Immature natural killer cell (primary cell): ENCODE results near the gene PTPRM. TPM values are rescaled to one million over a fixed set of nuclear protein-coding genes. Genes with fewer than 3 reads are reported as not detected.

Experiments used
- DNase-seq, 3 donors: peaks; one replicate each; pipeline ENCODE4 v3.0.0; 2022; ENCODE audit warnings: mixed read lengths in 1 of 3
- H3K27ac Mint-ChIP-seq, 6 donors: one replicate each; pipeline ENCODE4 v1.8.0; 2020; ENCODE audit warnings: mixed read lengths in 6 of 6, mild to moderate bottlenecking in 5 of 6, inconsistent platforms in 4 of 6, moderate library complexity in 3 of 6
- H3K27me3 Mint-ChIP-seq, 3 donors: one replicate each; pipeline ENCODE4 v1.8.0; 2020 to 2021; ENCODE audit warnings: low read depth in 3 of 3, mild to moderate bottlenecking in 3 of 3, mixed read lengths in 3 of 3, moderate library complexity in 3 of 3, inconsistent platforms in 1 of 3
- H3K36me3 Mint-ChIP-seq, 3 donors: one replicate each; pipeline ENCODE4 v1.8.0; 2020; ENCODE audit warnings: mixed read lengths in 3 of 3, inconsistent platforms in 2 of 3, mild to moderate bottlenecking in 2 of 3
- H3K4me1 Mint-ChIP-seq, 2 donors: one replicate each; pipeline ENCODE4 v1.8.0; 2020; ENCODE audit warnings: inconsistent platforms in 2 of 2, mild to moderate bottlenecking in 2 of 2, mixed read lengths in 2 of 2, moderate library complexity in 1 of 2
- H3K4me3 Mint-ChIP-seq, 5 donors: one replicate each; pipeline ENCODE4 v1.8.0; 2020; ENCODE audit warnings: mild to moderate bottlenecking in 5 of 5, mixed read lengths in 5 of 5, inconsistent platforms in 3 of 5, moderate library complexity in 3 of 5
- H3K9me3 Mint-ChIP-seq, 6 donors: one replicate each; pipeline ENCODE4 v1.8.0; 2020; ENCODE audit warnings: mild to moderate bottlenecking in 6 of 6, mixed read lengths in 6 of 6, inconsistent platforms in 4 of 6, moderate library complexity in 3 of 6
- polyA plus RNA-seq, 3 donors: library from polyadenylated mRNA; unstranded; fragments of 300-500 nt; fragmentation: Illumina TruSeq; gene quantifications; one replicate each; pipeline ENCODE4 v1.2.3, GENCODE V29; 2021

The PTPRM gene
- polyA plus RNA-seq, 3 donors from 2014 or later = 1.3 to 9.7 (median 3.2) TPM

DNA sequence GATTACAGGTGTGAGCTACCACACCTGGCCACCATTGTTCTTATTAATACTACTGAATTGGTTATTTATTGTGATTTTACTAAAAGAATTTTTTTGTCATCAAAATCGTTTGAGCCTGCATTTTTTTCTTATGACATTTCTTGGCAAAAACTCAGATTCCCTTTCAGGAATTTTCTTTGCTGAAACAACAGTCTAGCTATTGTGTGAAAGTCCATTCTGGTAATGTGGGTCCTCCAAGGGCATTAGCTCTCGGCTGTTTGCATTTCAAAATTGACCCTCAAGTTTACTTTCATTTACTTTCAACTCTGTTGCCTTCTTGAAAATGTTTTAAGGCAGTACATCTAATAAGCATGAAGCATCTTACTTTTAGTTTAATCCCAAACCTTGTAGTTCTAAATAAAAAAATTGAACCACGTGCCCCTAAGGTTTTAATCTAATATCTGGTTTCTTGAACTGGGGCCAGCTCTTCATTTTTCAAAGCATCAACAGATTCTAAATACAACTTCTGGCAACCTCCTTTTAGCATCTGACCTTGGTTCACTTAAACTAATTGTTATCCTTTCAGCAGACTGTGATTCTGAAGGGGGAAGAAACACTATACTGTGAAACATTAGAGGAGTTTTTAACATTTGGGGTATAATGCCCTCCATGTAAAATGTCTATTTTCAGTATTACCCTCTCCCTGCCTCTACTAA, 716.9 kb downstream of the PTPRM start:
- H3K27me3 Mint-ChIP-seq = no peaks in the 10 kb centered on the region
- no peaks in the 10 kb centered on the region for H3K4me1 Mint-ChIP-seq
- peaks cover 0 to 3% (median 0%) of the 10 kb centered on the region in 3 donors for H3K36me3 Mint-ChIP-seq
- no peak overlapping the region for H3K27ac Mint-ChIP-seq
- DNase-seq = no peak
- H3K9me3 Mint-ChIP-seq = no peaks in the 10 kb centered on the region
- no peak overlapping the region for H3K4me3 Mint-ChIP-seq

DNA sequence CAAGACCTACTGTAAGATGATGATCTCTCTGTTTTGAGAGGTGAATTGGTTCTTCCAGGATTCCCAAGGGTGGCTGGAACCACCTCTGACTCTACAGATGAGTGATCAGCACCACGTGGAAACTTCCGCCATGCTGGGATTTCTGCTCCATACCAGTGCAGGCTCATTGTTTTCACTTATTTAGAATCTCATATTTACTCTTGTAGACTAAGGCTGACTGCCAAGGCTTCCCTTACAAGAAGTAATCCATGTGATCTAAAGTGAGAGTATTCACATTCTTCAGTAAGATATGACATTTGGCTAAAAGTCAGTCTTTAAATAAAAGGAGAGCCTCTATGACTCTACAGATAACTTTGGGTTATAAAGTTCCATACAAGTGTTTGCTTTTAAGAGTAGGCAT, 719.2 kb downstream of the PTPRM start:
- Mint-ChIP-seq H3K36me3 (peaks cover 0 to 3% (median 0%) of the 10 kb centered on the region in 3 donors), H3K4me3 (no peak overlapping the region), H3K27ac (no peak overlapping the region), H3K4me1 (no peaks in the 10 kb centered on the region), H3K9me3 (no peaks in the 10 kb centered on the region), H3K27me3 (no peaks in the 10 kb centered on the region)
- no peak for DNase-seq

DNA sequence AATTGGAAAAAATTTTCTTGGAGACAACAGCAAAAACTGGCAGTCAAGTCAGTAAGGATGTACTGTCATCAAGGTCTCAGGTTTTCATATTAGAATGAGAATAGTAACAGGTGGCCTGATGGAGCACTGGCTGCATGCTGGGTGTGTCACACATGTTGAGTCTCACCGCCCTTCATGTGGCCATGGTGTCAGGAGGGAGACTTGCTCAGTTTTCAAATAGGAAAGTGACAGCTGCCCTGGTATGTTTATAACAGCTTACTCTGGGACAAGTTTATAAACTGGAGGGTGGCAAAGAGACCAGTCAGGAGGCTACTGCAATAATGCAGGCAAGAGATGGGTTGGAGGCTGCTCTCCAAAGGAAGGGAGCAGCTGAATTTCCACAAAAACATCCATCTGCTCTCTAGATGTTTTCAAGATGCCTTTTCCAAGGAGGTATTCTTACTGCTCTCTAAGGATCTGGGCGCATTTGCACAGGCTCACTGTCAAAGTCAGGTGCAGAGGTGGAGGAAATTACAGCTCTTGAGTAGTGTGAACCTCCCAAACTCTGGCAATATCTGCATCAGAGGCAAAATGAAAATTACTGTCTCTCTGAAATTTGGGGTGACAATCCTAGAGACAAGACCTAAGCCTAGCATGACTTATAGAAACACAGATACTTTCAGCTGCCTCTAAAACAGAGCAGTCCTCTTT, 720.2 kb downstream of the PTPRM start:
- Mint-ChIP-seq H3K27ac (no peak overlapping the region), H3K27me3 (no peaks in the 10 kb centered on the region), H3K9me3 (no peaks in the 10 kb centered on the region), H3K36me3 (peaks cover 0 to 3% (median 0%) of the 10 kb centered on the region in 3 donors), H3K4me3 (no peak overlapping the region), H3K4me1 (no peaks in the 10 kb centered on the region)
- DNase-seq = no peak

DNA sequence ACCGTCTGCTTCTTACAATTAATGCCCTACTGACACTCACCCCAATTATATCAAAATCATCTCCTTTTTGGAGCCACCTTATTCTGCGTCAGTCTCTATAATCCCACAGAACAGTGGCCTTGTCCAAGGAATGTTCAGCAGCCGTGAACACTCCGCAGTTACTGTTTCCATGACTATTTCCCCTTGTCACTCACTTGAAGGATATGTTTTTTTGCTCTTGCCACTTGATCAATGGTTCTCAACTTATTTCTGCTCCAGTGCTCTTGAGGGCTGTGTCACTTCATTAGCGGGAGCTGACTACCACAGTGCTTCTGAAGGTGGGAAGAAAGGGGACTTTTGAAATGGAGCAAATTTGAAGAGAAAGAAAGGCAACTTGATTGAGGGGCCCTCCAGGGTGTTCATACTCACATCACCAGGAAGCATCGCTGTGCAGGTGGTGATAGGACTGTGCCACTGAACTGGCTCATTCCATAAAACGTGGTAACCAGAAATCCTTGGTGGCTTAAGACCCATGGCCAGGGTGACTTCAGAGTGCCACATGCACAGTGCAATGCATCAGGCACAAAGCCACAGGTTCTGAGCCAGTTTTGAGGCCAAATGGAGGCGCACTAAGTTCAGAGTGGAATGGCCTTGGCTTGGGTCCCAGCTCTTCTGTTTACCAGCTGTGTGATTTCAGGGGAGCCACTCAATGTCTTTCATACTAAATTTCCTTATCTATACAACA, 721.5 kb downstream of the PTPRM start:
- no peak for DNase-seq

DNA sequence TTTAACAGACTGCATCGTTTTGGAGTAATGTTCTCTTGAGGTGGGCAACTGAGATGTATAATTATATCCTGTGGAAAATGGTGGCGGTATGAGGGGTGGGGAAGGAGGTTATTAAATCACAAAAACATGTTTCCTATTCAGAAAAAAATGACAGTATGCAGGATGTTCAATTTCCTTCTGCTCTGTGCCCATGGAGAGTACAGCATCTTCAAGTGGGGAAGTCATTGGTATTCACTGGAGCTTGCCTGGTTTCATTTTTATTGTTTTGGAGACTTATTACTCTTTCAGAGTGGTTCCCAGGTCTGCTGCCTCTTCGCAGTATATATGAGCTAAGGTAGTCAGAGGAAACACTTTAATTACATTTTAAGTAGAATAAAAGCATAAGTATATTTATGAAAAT, 723.3 kb downstream of the PTPRM start:
- Mint-ChIP-seq H3K27ac (no peak overlapping the region), H3K4me1 (no peaks in the 10 kb centered on the region), H3K27me3 (peaks cover 0 to 2% (median 0%) of the 10 kb centered on the region in 3 donors), H3K36me3 (peaks cover 0 to 3% (median 0%) of the 10 kb centered on the region in 3 donors), H3K4me3 (no peak overlapping the region), H3K9me3 (no peaks in the 10 kb centered on the region)
- DNase-seq = no peak

More for the DNA sequence above, 721.5 kb downstream of the PTPRM start:
- Mint-ChIP-seq H3K27ac (peak overlapping the region in 1 of 6 donors; percentile 6), H3K4me3 (no peak overlapping the region), H3K4me1 (no peaks in the 10 kb centered on the region), H3K36me3 (peaks cover 0 to 3% (median 0%) of the 10 kb centered on the region in 3 donors), H3K27me3 (no peaks in the 10 kb centered on the region), H3K9me3 (no peaks in the 10 kb centered on the region)

DNA sequence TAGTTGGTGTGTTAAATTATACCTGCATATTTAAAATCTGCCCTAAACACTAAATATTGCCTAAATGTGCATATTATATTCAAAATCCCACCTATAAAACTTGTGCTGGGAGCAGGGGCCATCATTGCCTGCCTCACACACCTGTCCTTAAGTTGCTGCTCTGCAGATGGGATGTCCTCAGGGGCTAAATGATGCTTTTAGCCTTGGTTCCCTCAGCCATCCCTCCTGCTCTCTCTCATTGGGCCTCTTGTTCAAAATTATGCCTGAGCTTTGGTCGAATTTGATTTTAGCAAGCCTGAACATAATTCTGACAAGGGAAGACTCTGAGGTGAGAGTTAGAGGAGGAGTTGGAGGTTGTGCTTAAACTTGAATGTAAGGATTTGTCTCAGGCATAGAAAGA, 723.8 kb downstream of the PTPRM start:
- peaks cover 0 to 3% (median 0%) of the 10 kb centered on the region in 3 donors for H3K36me3 Mint-ChIP-seq
- peaks cover 0 to 2% (median 0%) of the 10 kb centered on the region in 3 donors for H3K27me3 Mint-ChIP-seq
- H3K9me3 Mint-ChIP-seq = no peaks in the 10 kb centered on the region
- H3K4me1 Mint-ChIP-seq = no peaks in the 10 kb centered on the region
- H3K27ac Mint-ChIP-seq = no peak overlapping the region
- no peak overlapping the region for H3K4me3 Mint-ChIP-seq
- no peak for DNase-seq

DNA sequence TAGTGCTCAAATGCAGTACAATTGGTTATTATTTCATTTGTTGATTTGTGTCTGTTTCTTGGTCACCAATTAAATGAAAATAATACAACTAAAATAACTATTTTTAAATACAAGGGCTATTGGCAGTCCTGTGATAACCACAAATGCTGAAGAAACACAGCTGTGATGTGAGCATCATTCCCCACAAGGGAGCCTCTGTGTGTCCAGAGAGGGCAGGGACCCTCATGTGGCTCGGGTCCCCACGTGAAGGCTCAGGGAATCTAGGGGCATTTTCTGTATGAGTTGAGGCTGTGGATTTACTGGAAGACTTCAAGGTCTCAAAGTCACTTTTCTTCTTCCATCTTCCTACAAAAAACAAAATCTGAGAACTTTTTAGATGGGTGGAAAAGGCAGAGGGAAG, 726.1 kb downstream of the PTPRM start:
- no peaks in the 10 kb centered on the region for H3K4me1 Mint-ChIP-seq
- H3K27ac Mint-ChIP-seq = no peak overlapping the region
- H3K4me3 Mint-ChIP-seq = no peak overlapping the region
- no peaks in the 10 kb centered on the region for H3K9me3 Mint-ChIP-seq
- H3K27me3 Mint-ChIP-seq = peaks cover 0 to 2% (median 0%) of the 10 kb centered on the region in 3 donors
- no peak for DNase-seq
- H3K36me3 Mint-ChIP-seq = no peaks in the 10 kb centered on the region

DNA sequence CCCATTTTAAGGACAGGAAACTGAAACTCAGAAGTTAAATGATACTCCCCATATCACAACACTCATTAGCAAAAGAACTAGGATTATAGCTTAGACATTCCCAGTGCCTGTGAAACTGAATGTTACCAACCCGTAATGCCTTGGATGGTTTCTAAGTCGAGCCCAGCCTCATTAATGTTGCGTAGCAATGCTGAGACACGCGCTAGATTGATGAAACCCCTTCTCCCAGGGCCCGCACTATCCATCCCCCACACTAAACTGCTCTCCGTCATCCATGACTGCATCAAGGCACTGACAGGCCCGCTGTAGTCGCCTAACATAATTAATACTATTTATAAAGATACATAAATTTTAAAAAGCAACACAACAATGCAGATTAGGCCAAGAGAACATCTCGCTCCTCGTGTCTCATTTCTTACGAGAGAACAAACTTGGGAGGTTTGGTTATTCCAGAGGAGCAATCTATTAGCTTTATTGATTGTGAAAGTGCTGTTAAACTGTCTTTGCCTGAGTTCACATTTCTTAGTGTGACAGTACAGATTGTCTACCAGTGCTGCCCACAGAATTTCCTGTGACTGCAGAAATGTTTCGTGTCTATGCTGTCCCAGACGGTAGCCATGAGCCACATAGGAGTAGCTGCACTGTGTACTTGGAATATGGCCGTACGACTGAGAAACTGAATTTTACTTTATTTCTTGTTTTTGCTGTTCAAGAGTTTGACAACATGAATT, 729.9 kb downstream of the PTPRM start:
- Mint-ChIP-seq H3K4me3 (no peak overlapping the region), H3K9me3 (no peaks in the 10 kb centered on the region), H3K4me1 (no peaks in the 10 kb centered on the region), H3K27ac (no peak overlapping the region), H3K27me3 (peaks cover 0 to 2% (median 0%) of the 10 kb centered on the region in 3 donors), H3K36me3 (no peaks in the 10 kb centered on the region)
- DNase-seq = no peak

DNA sequence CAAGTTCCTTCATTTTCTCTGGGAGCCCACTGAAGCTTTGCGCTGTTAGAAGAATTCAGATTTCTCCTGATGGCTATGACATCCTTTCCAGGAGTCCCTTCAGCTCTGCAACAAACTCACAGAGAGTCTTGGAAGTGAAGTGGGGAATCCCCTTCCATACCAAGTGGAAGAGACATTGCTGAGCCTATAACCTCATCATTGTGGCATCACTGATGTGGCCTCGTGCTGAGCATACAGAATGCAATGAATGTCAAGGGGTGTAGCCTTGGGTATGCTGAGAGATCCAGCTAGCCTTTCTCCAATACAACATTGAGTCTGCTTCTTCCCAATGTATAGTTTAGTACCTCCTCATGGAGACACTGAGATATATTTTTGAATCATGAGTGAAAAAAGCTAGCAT, 731.1 kb downstream of the PTPRM start:
- H3K9me3 Mint-ChIP-seq = no peaks in the 10 kb centered on the region
- H3K4me1 Mint-ChIP-seq = no peaks in the 10 kb centered on the region
- H3K4me3 Mint-ChIP-seq = no peak overlapping the region
- H3K27ac Mint-ChIP-seq = no peak overlapping the region
- peaks cover 0 to 2% (median 0%) of the 10 kb centered on the region in 3 donors for H3K27me3 Mint-ChIP-seq
- DNase-seq = no peak
- no peaks in the 10 kb centered on the region for H3K36me3 Mint-ChIP-seq

DNA sequence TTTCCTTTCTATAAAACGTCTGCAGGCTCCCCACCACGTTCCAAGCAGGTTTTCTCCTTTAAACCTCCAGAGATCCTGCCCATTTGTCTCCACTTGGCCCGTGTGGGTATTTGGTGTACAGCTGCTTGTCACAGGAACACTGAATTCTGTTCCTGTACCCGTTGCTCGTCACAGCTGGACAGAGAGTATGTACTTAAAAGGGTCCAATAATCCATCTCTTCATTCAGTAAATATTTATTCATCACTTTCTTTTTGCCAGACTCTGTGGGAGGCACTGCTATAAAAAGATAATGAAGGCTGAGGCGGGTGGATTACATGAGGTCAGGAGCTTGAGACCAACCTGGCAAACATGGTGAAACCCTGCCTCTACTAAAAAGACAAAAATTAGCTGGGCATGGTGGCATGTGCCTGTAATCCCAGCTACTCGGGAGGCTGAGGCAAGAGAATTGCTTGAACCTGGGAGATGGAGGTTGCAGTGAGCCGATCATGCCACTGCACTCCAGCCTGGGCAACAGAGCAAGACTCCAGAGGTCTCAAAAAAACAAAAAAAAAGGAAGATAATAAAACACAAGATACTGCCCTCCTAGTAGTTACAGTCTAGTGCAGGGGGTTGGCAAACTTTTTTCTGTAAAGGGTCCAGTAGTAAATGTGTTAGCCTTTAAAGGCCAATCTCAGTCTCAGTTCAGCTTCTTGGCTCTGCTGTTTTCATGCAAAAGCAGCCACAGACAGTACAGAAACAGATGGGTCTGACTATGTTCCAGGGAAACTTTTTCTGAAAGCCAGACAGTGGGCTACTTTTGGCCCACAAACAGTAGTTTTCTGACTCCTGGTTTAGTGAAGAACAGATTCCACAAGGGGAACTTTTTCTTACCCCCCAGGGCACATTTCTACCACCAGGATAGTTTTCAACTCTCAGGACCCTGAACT, 732.2 kb downstream of the PTPRM start:
- no peaks in the 10 kb centered on the region for H3K4me1 Mint-ChIP-seq
- H3K27me3 Mint-ChIP-seq = peaks cover 0 to 2% (median 0%) of the 10 kb centered on the region in 3 donors
- H3K36me3 Mint-ChIP-seq = no peaks in the 10 kb centered on the region
- DNase-seq = no peak
- no peak overlapping the region for H3K27ac Mint-ChIP-seq
- H3K9me3 Mint-ChIP-seq = no peaks in the 10 kb centered on the region
- no peak overlapping the region for H3K4me3 Mint-ChIP-seq

DNA sequence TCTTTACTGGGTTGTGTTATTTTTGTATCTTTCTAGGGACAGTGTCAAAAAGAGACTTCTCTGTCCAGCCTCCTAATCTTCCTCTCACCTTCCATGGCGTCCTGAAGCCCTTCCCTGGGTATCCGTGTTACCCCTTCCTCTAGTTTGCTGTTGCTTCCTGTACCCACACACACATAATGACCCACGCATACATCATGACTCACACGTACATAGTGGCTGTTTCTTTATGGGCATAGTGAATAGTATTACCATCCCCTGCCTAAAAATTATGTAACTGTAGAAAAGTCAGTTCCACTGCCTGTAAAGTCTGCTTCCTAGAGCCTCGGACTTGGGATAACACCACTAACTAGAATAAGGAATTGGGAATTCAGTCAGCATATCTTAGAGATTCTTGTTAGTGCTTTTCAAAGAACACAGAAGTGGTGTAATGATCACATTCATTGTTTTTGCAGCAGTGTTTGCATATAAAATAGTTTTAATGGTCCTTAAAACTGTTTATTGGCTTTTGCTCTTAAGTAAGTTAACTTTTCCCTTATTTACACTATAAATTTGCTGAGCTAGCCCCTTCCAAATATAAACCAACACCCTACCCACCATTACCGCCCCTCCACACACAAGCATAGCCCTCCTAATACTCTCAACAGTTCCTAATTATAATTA, 733.8 kb downstream of the PTPRM start:
- DNase-seq = no peak
- no peak overlapping the region for H3K4me3 Mint-ChIP-seq
- no peaks in the 10 kb centered on the region for H3K36me3 Mint-ChIP-seq
- H3K4me1 Mint-ChIP-seq = no peaks in the 10 kb centered on the region
- no peaks in the 10 kb centered on the region for H3K9me3 Mint-ChIP-seq
- H3K27ac Mint-ChIP-seq = no peak overlapping the region
- H3K27me3 Mint-ChIP-seq = no peaks in the 10 kb centered on the region

DNA sequence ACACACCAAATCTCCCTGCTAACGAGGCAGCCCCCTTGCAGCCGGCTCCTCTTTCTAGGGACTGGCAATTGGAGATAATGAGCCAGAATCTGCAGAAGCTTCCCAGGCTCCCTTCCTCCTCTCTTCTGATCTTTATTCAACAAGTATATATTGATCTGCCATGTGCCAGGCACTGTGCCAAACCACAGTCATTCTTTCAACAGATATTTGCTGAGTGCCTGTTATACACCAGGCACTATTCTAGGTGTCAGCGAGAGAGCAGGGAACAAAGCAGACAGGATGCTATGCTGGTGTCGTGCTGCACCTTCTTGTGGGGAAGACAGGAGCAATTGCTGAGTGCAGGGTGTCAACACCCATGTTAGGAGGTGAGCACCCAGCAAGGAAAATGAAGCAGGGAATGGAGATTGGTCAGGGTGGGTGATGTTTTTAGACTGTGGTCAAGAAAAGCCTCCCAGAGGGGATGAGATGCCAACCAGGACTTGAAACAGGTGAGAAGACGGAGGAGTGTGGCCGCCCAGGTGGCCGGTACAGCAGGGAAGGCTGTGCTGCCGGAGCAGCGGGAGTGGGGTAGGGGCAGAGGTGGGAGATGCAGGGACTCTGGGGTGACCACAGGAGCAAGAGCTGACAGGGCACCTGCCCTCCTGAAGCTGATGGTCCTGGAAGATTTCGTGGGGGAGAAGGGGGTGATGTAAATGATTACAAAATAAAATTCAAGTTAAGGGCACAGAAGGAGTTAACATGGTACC, 734.5 kb downstream of the PTPRM start:
- Mint-ChIP-seq H3K27ac (no peak overlapping the region), H3K4me1 (no peaks in the 10 kb centered on the region), H3K9me3 (no peaks in the 10 kb centered on the region), H3K27me3 (no peaks in the 10 kb centered on the region), H3K4me3 (no peak overlapping the region), H3K36me3 (no peaks in the 10 kb centered on the region)
- no peak for DNase-seq
